GM19455 (cell line): Measurements from ENCODE around the gene KRTAP16-1.
"Not testable (repeated sequence)": the region's sequence is repeated elsewhere in the genome, so short reads cannot be mapped to it uniquely, and the experiment has no call there.

Source experiments
- ATAC-seq: cut with Tn5 transposase; IDR thresholded peaks from one replicate; pipeline ENCODE4 v1.9.1; 2021; ENCODE audit not compliant: unreplicated experiment

KRTAP16-1 gene

GRCh38 chr17:41308918-41309359 lies at the start of gene KRTAP16-1:
Gene KRTAP16-1 (minus strand): TSS chr17:41309309. CDS start chr17:41309253, 56 bp downstream.
- no peak for ATAC-seq

- ATAC-seq, result no peak
Observed at GRCh38 chr17:41354536-41354935, 45.4 kb upstream of the KRTAP16-1 start.

GRCh38 chr17:41352597-41353366 lies 43.7 kb upstream of the KRTAP16-1 start:
- no peak for ATAC-seq

- no peak for ATAC-seq
Observed at GRCh38 chr17:41351177-41351576, 42.1 kb upstream of the KRTAP16-1 start.

GRCh38 chr17:41350381-41350878 lies 41.3 kb upstream of the KRTAP16-1 start, which contains the start of gene KRT33A:
Gene KRT33A (minus strand): TSS chr17:41350828. CDS start chr17:41350767, 61 bp downstream.
- not testable (repeated sequence) for ATAC-seq

GRCh38 chr17:41347869-41348760 lies 39.0 kb upstream of the KRTAP16-1 start:
- no peak for ATAC-seq

- not testable (repeated sequence) for ATAC-seq
Observed at GRCh38 chr17:41346421-41346820, 37.3 kb upstream of the KRTAP16-1 start.

GRCh38 chr17:41345992-41346391 lies 36.9 kb upstream of the KRTAP16-1 start:
- ATAC-seq, result no peak

GRCh38 chr17:41343029-41343428 lies 33.9 kb upstream of the KRTAP16-1 start:
- ATAC-seq, result no peak

- no peak for ATAC-seq
Observed at GRCh38 chr17:41340934-41341861, 32.1 kb upstream of the KRTAP16-1 start.

GRCh38 chr17:41340494-41340893 lies 31.4 kb upstream of the KRTAP16-1 start:
- ATAC-seq, result no peak

- no peak for ATAC-seq
Observed at GRCh38 chr17:41339571-41340172, 30.6 kb upstream of the KRTAP16-1 start.

- no peak for ATAC-seq
Observed at GRCh38 chr17:41338961-41339485, 29.9 kb upstream of the KRTAP16-1 start.

GRCh38 chr17:41335747-41336146 lies 26.6 kb upstream of the KRTAP16-1 start:
- ATAC-seq, result no peak

GRCh38 chr17:41334385-41335305 lies 25.5 kb upstream of the KRTAP16-1 start:
- no peak for ATAC-seq

- no peak for ATAC-seq
Observed at GRCh38 chr17:41333836-41334235, 24.7 kb upstream of the KRTAP16-1 start.

GRCh38 chr17:41333098-41333497 lies 24.0 kb upstream of the KRTAP16-1 start:
- no peak for ATAC-seq

- no peak for ATAC-seq
Observed at GRCh38 chr17:41332239-41332638, 23.1 kb upstream of the KRTAP16-1 start.

- ATAC-seq, result no peak
Observed at GRCh38 chr17:41331606-41332005, 22.5 kb upstream of the KRTAP16-1 start.
